Breast epithelium (tissue), 3 donors: ENCODE results near the gene MBIP.

Experiments
- CTCF ChIP-seq, 3 donors: fragments of 450-650 bp; IDR thresholded peaks; one replicate each; pipeline ENCODE4 v1.5.1; 2016 to 2017; ENCODE audit warnings: antibody characterized with exemption in 3 of 3, mild to moderate bottlenecking in 3 of 3, moderate library complexity in 3 of 3
- POLR2A ChIP-seq: fragments of 450-650 bp; IDR thresholded peaks from one replicate; pipeline ENCODE4 v1.6.1; 2016; ENCODE audit warnings: antibody characterized with exemption, mild to moderate bottlenecking, moderate library complexity
- POLR2AphosphoS5 ChIP-seq, 3 donors: sonication (generic); formaldehyde crosslinking; IDR thresholded peaks; one replicate each; pipeline ENCODE4 v1.6.1; 2017; ENCODE audit warnings: antibody characterized with exemption in 3 of 3

DNA sequence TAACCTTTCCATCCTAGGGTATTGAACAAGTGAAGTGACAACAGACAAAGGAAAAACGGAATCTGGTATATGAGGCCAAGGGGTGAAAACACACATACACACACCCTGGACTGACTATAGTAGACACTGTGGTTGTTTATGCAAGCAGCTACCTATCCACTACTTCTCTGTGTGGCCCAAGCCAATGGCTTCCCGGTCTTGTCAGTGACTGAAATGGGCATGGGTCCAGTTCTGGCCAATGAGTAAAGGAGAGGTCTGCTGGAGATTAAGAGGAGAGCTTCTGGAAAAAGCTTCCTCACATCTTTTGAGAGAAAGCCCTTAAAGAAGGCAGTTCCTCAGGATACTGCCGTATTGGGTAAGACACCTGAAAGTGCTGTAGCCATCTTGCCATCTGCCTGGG, 19.3 kb downstream of the MBIP start:
- TF ChIP-seq CTCF (IDR thresholded peaks at IDR 0.05) (no peak), POLR2AphosphoS5 (IDR thresholded peaks at IDR 0.05) (no peak), POLR2A (no peak)
